ENCODE measurements around the gene SHPK.

DNA sequence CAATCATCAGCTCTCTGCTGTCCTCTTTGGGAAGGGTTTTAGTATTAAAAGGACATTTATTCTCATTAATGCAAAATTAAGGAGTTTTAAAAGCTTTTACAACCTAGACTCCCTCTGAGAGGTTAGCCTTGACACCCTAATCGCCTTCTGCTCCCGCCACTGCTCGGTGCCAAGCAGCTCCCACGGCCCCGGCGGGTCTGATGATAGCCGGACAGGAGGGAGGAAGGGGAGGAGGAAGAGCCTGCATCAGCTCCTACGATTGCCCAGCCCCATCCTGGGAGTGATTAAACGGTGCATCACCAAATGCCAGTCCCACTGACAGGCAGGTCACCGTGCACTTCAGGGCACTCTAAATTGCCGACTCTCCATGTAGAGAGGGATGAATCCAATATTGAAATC is 8.3 kb downstream of the SHPK start:
- TF ChIP-seq, protein P1, sequence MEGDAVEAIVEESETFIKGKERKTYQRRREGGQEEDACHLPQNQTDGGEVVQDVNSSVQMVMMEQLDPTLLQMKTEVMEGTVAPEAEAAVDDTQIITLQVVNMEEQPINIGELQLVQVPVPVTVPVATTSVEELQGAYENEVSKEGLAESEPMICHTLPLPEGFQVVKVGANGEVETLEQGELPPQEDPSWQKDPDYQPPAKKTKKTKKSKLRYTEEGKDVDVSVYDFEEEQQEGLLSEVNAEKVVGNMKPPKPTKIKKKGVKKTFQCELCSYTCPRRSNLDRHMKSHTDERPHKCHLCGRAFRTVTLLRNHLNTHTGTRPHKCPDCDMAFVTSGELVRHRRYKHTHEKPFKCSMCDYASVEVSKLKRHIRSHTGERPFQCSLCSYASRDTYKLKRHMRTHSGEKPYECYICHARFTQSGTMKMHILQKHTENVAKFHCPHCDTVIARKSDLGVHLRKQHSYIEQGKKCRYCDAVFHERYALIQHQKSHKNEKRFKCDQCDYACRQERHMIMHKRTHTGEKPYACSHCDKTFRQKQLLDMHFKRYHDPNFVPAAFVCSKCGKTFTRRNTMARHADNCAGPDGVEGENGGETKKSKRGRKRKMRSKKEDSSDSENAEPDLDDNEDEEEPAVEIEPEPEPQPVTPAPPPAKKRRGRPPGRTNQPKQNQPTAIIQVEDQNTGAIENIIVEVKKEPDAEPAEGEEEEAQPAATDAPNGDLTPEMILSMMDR (IDR thresholded peaks at IDR 0.05) = no peak
- TF ChIP-seq POLR2AphosphoS5 (IDR thresholded peaks at IDR 0.05) = no peak
- no peak for TF ChIP-seq EP300 (IDR thresholded peaks at IDR 0.05)
